ENCODE results near the gene TMA7. TPM values are rescaled to one million over a fixed set of nuclear protein-coding genes. Genes with fewer than 3 reads are reported as not detected.

Gene TMA7
- total RNA-seq (2022; extraction: Qiagen RNA extraction), result 257 to 329 TPM (median 291 TPM) in 5 replicates

DNA sequence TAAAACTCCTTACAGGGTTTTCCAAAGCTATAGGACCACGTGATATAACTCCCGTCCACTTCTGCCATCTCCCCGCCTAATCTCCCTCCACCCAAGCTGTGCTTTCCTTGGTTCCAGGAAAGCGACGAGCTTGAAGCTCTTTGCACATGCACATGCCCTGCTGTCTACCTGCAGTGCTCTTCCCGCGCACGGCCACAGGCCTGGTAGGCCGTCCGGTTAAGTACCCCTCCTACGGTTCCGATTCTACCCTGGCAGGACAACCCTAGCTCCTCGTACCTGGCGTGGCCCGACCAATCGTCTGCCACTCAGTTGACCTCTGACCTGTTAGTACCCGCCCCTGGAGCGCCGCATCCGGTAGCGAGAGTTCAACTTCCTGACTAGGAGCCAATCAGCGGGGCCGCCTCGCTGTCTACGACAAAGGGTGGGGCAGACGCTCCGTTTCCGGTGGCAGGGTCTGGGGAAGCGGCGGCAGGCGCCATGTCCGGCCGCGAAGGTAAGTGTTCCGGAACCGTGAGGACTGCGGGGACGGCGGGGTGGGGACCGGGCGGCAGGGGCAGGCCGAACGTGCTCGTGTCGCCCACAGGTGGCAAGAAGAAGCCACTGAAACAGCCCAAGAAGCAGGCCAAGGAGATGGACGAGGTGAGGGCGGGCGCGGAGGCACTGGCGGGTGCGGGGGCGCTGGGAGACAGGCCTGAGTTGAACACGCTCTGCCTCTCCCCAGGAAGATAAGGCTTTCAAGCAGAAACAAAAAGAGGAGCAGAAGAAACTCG lies at the start of gene TMA7, which contains the start of gene CCDC51:
TSS of gene TMA7 (plus strand) at position 438 of the 770 bp plus-strand sequence. CDS start at position 478, 40 bp downstream.
TSS of gene CCDC51 (minus strand) at position 300 of the 770 bp plus-strand sequence. CDS start 4,991 bp downstream, outside the sequence.

DNA sequence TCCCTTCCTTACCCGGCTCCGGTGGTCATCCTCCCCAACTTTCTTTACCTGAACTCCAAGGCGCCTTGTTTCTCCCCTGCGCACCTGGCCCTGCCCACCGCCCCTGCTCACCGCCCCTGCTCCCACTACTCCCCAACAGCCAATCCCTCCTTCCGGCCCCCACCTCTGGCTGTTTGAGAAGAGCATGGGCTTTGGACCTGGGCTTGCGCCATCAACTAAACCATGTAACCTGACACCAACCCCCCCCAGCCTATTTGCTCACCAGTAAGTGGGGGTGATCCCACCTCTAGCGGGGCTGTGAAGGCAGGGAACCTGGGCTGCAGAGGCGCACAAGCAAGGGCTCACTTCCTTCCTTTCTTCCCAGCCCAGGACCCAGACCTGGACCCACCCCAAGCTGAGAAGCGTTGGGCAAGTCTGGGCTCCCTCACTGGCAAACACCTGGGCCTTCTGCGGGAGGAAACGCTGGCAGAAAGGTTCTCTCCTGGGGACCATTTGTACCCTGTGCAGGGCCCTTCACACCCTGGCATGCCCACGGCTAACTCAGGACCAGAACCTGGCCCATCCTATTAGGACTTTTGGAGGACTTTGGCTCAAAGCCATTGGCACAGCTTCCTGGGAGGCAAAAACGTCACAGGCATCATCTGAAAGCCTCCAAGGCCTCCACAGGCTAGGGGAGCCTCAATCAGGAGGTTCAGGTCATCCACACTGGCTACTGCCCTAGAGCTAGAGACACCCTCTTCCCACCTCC lies 9.9 kb upstream of the TMA7 start, which contains the start of gene PLXNB1:
TSS of gene PLXNB1 (minus strand) at position 127 of the 748 bp plus-strand sequence. CDS start 5,475 bp downstream, outside the sequence.

DNA sequence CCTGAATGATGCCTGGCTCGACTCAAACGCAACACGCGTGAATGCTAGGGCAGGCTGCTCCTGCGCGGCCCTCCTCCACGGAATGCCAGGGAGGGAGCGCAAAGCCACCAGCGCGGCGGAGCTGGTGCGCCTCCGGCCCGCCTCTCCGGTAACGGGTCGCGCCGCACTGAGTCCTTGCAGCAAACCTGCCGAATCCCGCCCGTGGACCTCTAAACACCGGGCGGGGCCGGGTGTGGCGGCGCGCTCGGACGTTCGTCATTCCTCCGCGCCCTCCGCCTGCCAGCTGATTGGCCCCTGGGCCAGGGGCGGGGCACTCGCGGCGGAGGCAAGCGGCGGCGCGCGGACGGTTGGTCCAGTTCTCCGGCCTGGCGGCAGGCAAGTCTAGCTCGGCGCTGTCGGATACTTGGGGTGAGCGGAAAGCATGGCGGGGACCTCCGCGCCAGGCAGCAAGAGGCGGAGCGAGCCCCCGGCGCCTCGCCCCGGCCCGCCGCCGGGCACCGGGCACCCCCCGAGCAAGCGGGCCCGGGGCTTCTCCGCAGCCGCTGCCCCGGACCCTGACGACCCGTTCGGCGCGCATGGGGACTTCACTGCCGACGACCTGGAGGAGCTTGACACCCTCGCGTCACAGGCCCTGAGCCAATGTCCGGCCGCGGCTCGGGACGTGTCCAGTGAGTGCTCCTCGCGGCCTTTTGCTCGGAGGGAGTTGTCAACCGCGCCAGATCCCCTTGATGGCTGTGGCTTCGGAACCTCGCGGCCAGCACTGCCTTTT lies 6.6 kb downstream of the TMA7 start, which contains the start of gene ATRIP:
TSS of gene ATRIP (plus strand) at position 313 of the 769 bp plus-strand sequence. CDS start at position 422, 109 bp downstream.

Other genes with a start within 250 kb of the TMA7 start
- 0.12 to 0.18 TPM in 2 of 5 replicates, not detected in the others for gene CAMP, start 216.8 kb upstream of the TMA7 start, total RNA-seq (2022; extraction: Qiagen RNA extraction)
- gene ZNF589, start 199.2 kb upstream of the TMA7 start, total RNA-seq (2022; extraction: Qiagen RNA extraction), result 2.0 to 2.8 TPM (median 2.4 TPM) in 5 replicates
- 22.2 to 32.8 TPM (median 25.5 TPM) in 5 replicates for gene NME6, start 138.9 kb upstream of the TMA7 start, total RNA-seq (2022; extraction: Qiagen RNA extraction)
- gene SPINK8, start 106.6 kb upstream of the TMA7 start, total RNA-seq (2022; extraction: Qiagen RNA extraction), result not detected in 5 replicates
- not detected in 5 replicates for gene FBXW12, start 68.0 kb upstream of the TMA7 start, total RNA-seq (2022; extraction: Qiagen RNA extraction)
- gene PLXNB1, start 10.2 kb upstream of the TMA7 start, total RNA-seq (2022; extraction: Qiagen RNA extraction), result 12.2 to 18.1 TPM (median 14.4 TPM) in 5 replicates
- gene CCDC51, start 138 bp upstream of the TMA7 start, total RNA-seq (2022; extraction: Qiagen RNA extraction), result 26.3 to 28.2 TPM (median 27.5 TPM) in 5 replicates
- gene ATRIP, start 6.5 kb downstream of the TMA7 start, total RNA-seq (2022; extraction: Qiagen RNA extraction), result 8.4 to 10.0 TPM (median 9.0 TPM) in 5 replicates
- 98.8 to 129 TPM (median 125 TPM) in 5 replicates for gene SHISA5, start 63.9 kb downstream of the TMA7 start, total RNA-seq (2022; extraction: Qiagen RNA extraction)
- gene PFKFB4, start 116.5 kb downstream of the TMA7 start, total RNA-seq (2022; extraction: Qiagen RNA extraction), result 9.9 to 11.9 TPM (median 10.3 TPM) in 5 replicates
- 5.9 to 8.7 TPM (median 8.2 TPM) in 5 replicates for gene UCN2, start 123.5 kb downstream of the TMA7 start, total RNA-seq (2022; extraction: Qiagen RNA extraction)
- 101 to 162 TPM (median 145 TPM) in 5 replicates for gene COL7A1, start 155.1 kb downstream of the TMA7 start, total RNA-seq (2022; extraction: Qiagen RNA extraction)
- 172 to 207 TPM (median 176 TPM) in 5 replicates for gene UQCRC1, start 169.4 kb downstream of the TMA7 start, total RNA-seq (2022; extraction: Qiagen RNA extraction)
- 0.10 to 0.21 TPM (median 0.15 TPM) in 3 of 5 replicates, not detected in the others for gene TMEM89, start 181.5 kb downstream of the TMA7 start, total RNA-seq (2022; extraction: Qiagen RNA extraction)
- gene SLC26A6, start 195.2 kb downstream of the TMA7 start, total RNA-seq (2022; extraction: Qiagen RNA extraction), result 12.3 to 18.7 TPM (median 14.3 TPM) in 5 replicates
- 3.1 to 4.6 TPM (median 3.9 TPM) in 5 replicates for gene CELSR3, start 222.6 kb downstream of the TMA7 start, total RNA-seq (2022; extraction: Qiagen RNA extraction)
- gene NCKIPSD, start 245.7 kb downstream of the TMA7 start, total RNA-seq (2022; extraction: Qiagen RNA extraction), result 8.7 to 13.5 TPM (median 11.4 TPM) in 5 replicates